ENCODE measurements around the gene MICALL1.

The MICALL1 gene

DNA sequence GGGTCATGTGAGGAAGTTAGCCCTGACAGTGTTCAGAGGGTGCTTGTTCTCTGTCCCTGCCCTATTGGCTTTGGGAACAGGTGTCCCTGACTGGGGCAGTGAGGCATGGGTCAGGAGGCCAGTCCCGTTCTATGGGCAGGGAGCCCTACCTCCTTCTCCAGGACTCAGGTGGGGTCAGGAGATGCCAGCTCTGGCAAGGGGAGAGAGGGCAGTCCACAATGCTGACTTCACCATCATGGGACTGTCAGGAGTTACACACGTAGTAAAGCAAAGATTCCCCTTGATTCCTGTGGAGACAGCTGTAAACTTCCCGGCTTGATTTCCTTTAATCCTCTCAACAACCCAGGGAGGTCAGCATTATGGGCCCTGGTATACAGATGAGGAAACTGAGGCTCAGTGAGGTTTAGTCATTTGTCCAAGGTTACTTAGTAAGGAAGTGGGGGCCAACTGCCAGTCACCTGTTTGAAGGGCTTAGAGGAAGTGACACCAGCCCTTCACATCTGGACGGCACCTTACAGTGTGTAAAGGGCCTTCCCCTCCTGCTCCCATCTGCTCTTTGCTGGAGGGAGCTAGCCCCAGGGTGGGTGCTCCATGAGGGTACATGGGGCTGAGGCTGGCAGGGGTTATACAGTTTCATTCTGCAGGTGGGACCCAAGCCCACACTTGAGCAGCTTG is 11.9 kb downstream of the MICALL1 start:
- TF ChIP-seq, protein P1, sequence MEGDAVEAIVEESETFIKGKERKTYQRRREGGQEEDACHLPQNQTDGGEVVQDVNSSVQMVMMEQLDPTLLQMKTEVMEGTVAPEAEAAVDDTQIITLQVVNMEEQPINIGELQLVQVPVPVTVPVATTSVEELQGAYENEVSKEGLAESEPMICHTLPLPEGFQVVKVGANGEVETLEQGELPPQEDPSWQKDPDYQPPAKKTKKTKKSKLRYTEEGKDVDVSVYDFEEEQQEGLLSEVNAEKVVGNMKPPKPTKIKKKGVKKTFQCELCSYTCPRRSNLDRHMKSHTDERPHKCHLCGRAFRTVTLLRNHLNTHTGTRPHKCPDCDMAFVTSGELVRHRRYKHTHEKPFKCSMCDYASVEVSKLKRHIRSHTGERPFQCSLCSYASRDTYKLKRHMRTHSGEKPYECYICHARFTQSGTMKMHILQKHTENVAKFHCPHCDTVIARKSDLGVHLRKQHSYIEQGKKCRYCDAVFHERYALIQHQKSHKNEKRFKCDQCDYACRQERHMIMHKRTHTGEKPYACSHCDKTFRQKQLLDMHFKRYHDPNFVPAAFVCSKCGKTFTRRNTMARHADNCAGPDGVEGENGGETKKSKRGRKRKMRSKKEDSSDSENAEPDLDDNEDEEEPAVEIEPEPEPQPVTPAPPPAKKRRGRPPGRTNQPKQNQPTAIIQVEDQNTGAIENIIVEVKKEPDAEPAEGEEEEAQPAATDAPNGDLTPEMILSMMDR (IDR thresholded peaks at IDR 0.05; ENCODE audit: poor library complexity, severe bottlenecking), result no peak
- no peaks in the 10 kb centered on the region for H3K4me1 ChIP-seq (ENCODE audit: insufficient read depth, poor library complexity, severe bottlenecking)
- ATAC-seq (ENCODE audit: low read depth) (no peak), DNase-seq (ENCODE audit: low spot score) (no peak)
- no peaks in the 10 kb centered on the region for H3K27me3 ChIP-seq (ENCODE audit: insufficient read depth, poor library complexity, severe bottlenecking)
- no peak overlapping the region for H3K27ac ChIP-seq (ENCODE audit: poor library complexity, severe bottlenecking)
- no peak overlapping the region for H3K4me3 ChIP-seq (ENCODE audit: severe bottlenecking)
- H3K36me3 ChIP-seq (ENCODE audit: low read depth), result peaks cover 90% of the 10 kb centered on the region
- H3K9me3 ChIP-seq (ENCODE audit: severe bottlenecking), result no peaks in the 10 kb centered on the region

- ATAC-seq (ENCODE audit: low read depth), result no peak
These were observed 12.6 kb downstream of the MICALL1 start for GRCh38 chr22:37918580-37919270.

GRCh38 chr22:37920126-37920525 is 14.0 kb downstream of the MICALL1 start:
- Histone ChIP-seq H3K27ac (ENCODE audit: poor library complexity, severe bottlenecking) (no peak overlapping the region), H3K9me3 (ENCODE audit: severe bottlenecking) (no peaks in the 10 kb centered on the region), H3K4me1 (ENCODE audit: insufficient read depth, poor library complexity, severe bottlenecking) (no peaks in the 10 kb centered on the region), H3K4me3 (ENCODE audit: severe bottlenecking) (no peak overlapping the region), H3K27me3 (ENCODE audit: insufficient read depth, poor library complexity, severe bottlenecking) (no peaks in the 10 kb centered on the region), H3K36me3 (ENCODE audit: low read depth) (peaks cover 90% of the 10 kb centered on the region)
- TF ChIP-seq, protein P1 (IDR thresholded peaks at IDR 0.05; ENCODE audit: poor library complexity, severe bottlenecking), result no peak
- no peak for DNase-seq (ENCODE audit: low spot score)
- ATAC-seq (ENCODE audit: low read depth), result no peak

More at GRCh38 chr22:37918580-37919270, 12.6 kb downstream of the MICALL1 start:
- Histone ChIP-seq H3K27ac (ENCODE audit: poor library complexity, severe bottlenecking) (no peak overlapping the region), H3K4me1 (ENCODE audit: insufficient read depth, poor library complexity, severe bottlenecking) (no peaks in the 10 kb centered on the region), H3K36me3 (ENCODE audit: low read depth) (peaks cover 90% of the 10 kb centered on the region), H3K4me3 (ENCODE audit: severe bottlenecking) (no peak overlapping the region), H3K9me3 (ENCODE audit: severe bottlenecking) (no peaks in the 10 kb centered on the region), H3K27me3 (ENCODE audit: insufficient read depth, poor library complexity, severe bottlenecking) (no peaks in the 10 kb centered on the region)
- TF ChIP-seq, protein P1 (IDR thresholded peaks at IDR 0.05; ENCODE audit: poor library complexity, severe bottlenecking), result no peak
- DNase-seq (ENCODE audit: low spot score), result no peak

GRCh38 chr22:37922191-37922590 is 16.1 kb downstream of the MICALL1 start:
- H3K27me3 ChIP-seq (ENCODE audit: insufficient read depth, poor library complexity, severe bottlenecking), result no peaks in the 10 kb centered on the region
- no peak overlapping the region for H3K4me3 ChIP-seq (ENCODE audit: severe bottlenecking)
- no peaks in the 10 kb centered on the region for H3K9me3 ChIP-seq (ENCODE audit: severe bottlenecking)
- TF ChIP-seq, protein P1 (IDR thresholded peaks at IDR 0.05; ENCODE audit: poor library complexity, severe bottlenecking), result no peak
- ATAC-seq (ENCODE audit: low read depth), result no peak; the same call in 2 of the 3 replicates
- peaks cover 92% of the 10 kb centered on the region for H3K36me3 ChIP-seq (ENCODE audit: low read depth)
- no peak for DNase-seq (ENCODE audit: low spot score)
- no peak overlapping the region for H3K27ac ChIP-seq (ENCODE audit: poor library complexity, severe bottlenecking)
- H3K4me1 ChIP-seq (ENCODE audit: insufficient read depth, poor library complexity, severe bottlenecking), result no peaks in the 10 kb centered on the region

GRCh38 chr22:37923927-37924326 is 17.8 kb downstream of the MICALL1 start:
- peaks cover 92% of the 10 kb centered on the region for H3K36me3 ChIP-seq (ENCODE audit: low read depth)
- no peaks in the 10 kb centered on the region for H3K9me3 ChIP-seq (ENCODE audit: severe bottlenecking)
- H3K27ac ChIP-seq (ENCODE audit: poor library complexity, severe bottlenecking), result no peak overlapping the region
- TF ChIP-seq, protein P1 (IDR thresholded peaks at IDR 0.05; ENCODE audit: poor library complexity, severe bottlenecking), result no peak
- no peaks in the 10 kb centered on the region for H3K4me1 ChIP-seq (ENCODE audit: insufficient read depth, poor library complexity, severe bottlenecking)
- no peak for ATAC-seq (ENCODE audit: low read depth)
- no peaks in the 10 kb centered on the region for H3K27me3 ChIP-seq (ENCODE audit: insufficient read depth, poor library complexity, severe bottlenecking)
- H3K4me3 ChIP-seq (ENCODE audit: severe bottlenecking), result no peak overlapping the region
- DNase-seq (ENCODE audit: low spot score), result no peak
